ENCODE data around the gene AUTS2. TPM values are rescaled to one million over a fixed set of nuclear protein-coding genes. Genes with fewer than 3 reads are reported as not detected.

The AUTS2 gene
- total RNA-seq, 1 experiment from 2014 or later = 4.2 TPM

DNA sequence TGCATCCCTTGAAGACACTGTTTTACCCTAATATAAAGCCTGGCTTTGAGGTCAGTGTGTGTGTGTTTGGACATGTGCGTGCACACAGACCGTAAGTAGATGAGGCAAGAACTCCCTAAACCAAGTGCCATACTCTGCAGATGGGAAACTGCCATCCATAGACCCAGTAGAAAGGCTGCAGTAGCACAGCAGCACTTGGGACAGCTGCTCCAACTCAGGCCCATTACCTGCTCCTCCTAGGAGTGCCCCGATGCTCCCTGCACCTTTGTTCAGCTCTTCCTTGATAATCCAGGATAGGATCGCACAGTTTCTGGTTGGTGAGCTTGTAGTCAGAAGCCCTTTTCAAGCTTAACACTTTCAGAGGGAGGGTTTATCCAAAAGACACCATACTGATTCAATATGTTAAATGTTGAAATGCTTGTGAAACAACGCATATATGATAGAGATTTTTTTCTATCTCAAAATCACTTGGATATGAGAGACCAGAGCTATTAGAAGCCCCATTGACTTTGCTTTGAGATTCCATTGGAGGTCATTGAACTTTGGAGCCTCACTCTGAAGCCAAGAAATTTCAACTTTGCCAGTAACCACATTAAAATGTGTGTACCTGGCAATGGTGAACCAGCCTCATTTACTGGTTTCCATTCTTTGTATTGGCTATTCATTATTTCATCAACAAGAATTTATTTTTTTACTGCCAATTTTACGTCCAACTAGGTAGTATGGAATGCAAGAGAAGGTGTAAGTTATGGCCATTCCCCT lies 776.7 kb downstream of the AUTS2 start:
- DNase-seq (ENCODE audit: low spot score) = no peak

- no peak for DNase-seq (ENCODE audit: low spot score)
Measured at GRCh38 chr7:70376561-70377031, 778.3 kb downstream of the AUTS2 start.

DNA sequence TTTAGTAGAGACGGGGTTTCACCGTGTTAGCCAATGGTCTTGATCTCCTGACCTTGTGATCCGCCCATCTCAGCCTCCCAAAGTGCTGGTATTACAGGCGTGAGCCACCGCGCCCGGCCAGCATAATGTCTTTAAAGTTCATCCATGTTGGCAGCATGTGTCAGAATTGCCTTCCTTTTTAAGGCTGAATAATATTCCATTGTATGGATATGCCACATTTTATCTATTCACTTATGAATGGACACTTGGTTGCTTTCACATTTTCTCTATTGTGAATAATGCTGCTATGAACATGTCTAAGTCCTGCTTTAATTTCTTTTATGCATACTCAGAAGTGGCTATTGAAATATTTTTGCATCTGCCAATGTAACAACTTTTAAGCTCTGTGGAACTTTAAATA lies 779.7 kb downstream of the AUTS2 start:
- no peak for DNase-seq (ENCODE audit: low spot score)

GRCh38 chr7:70379210-70379609 lies 780.9 kb downstream of the AUTS2 start:
- DNase-seq (ENCODE audit: low spot score) = no peak

GRCh38 chr7:70380421-70381015 lies 782.2 kb downstream of the AUTS2 start:
- no peak for DNase-seq (ENCODE audit: low spot score)

- DNase-seq (ENCODE audit: low spot score) = no peak
Measured at GRCh38 chr7:70383066-70383782, 784.9 kb downstream of the AUTS2 start.

DNA sequence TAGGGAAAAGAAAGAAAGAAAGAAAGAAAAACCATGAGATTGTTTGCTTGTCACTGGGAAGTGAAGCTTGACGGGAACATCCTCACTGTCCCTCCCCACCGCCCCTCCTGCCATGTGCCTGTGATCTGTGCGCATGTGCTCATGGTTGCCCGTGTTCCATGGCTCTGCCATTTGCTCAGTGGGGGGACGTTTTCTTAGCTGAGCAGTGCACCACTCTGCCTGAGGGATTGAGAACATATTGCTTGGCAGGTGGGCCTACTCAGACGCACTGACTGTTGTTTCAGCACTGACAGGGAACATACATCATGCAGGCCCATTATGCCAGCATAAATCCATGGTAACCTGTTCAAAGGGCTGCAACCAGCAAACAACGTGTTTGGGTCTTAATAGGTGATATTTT lies 785.7 kb downstream of the AUTS2 start:
- DNase-seq (ENCODE audit: low spot score) = no peak

DNA sequence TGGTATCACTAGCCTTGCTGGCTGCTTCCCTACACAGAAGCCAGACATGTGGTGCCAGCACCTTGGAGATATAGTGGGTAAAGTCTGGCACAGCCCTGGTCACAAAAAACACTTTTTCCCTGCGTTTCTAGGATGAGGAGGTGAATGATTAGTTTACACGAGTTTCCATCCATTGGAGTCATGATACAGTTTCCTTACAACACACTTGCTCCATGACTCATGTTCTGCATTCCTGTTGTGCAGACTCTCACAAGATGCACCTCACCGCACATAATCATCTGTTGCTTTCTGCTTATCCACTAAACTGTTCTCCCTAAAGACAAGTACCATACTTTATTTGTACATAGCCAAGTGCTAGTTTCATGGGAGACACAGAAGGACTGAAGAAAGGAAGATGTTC lies 786.6 kb downstream of the AUTS2 start:
- DNase-seq (ENCODE audit: low spot score) = no peak

DNA sequence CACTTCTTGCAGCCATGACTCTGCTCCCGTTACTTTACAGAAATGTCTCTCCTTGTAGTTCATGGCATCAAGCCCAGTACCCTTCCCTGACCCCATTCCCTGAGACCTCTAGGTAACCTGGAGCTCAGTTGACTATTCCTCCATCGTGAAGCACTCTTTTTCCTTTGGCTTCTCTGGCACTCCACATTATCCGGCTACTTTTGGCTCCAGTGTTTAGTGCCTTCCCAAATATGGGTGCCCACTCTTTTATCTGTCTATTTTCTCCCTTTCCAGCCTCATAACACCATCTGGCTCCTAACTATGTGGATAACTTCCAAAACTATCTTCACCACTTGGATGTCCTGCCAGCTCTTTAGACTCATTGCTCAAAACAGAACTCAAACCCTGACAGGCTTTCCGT lies 788.9 kb downstream of the AUTS2 start:
- no peak for DNase-seq (ENCODE audit: low spot score)

DNA sequence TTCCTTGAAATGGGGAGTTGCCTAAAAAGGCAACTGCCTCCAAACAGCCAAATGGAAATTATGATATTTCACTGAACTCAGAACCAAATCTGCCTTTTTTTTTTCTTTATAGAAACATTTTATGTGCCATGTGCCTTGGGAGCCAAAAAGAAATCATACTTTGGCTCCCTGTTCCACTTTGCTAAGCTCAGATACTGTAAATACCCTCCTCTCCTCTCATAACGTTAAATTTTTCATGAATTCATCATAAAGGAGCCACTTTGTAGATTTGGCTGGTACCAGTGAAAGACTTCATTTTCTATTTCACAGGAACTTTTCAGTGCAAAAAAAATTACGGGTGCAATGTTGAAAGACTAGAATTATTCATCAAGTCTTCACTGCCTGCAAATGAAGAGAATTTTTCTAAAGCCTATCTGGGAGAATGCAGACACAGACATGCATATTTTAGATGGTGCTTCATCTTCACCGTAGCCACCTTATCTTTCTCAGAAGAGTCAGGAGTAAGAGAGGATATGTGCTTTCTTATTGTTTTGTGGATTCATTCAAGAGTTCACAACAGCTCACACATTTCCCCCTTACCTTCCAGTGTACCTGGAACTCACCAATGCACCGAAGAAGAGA lies 791.4 kb downstream of the AUTS2 start:
- no peak for DNase-seq (ENCODE audit: low spot score)

GRCh38 chr7:70390251-70390650 lies 792.0 kb downstream of the AUTS2 start:
- DNase-seq (ENCODE audit: low spot score) = no peak

DNA sequence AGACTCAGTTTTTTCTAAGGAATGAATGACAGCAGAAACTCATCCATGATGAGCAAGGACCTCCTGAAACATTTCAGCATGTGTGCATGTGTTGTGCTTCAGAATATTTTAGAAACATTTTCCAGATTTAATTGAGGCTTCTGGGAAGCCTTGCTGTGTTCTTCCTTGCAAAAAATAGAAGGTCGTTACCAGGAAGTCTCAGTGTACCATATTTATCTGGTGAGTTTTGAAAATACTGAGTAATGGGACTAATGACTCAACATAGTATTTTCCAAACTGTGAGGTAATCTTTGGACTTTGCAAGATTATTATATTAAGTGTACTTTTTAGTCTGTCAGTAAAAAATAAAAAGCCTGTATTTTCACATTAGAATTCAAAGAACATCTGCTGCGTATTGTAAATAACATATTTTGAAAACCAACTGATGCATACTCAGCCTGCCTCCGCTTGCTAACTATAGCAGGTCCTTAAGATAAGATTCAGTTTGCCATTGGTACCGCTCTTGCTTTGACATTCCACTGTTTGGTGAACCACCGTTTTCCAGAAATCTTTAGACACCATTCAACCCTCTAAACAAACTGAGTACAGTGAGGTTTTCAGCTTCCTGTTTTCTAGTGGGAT lies 794.1 kb downstream of the AUTS2 start:
- DNase-seq (ENCODE audit: low spot score) = no peak

DNA sequence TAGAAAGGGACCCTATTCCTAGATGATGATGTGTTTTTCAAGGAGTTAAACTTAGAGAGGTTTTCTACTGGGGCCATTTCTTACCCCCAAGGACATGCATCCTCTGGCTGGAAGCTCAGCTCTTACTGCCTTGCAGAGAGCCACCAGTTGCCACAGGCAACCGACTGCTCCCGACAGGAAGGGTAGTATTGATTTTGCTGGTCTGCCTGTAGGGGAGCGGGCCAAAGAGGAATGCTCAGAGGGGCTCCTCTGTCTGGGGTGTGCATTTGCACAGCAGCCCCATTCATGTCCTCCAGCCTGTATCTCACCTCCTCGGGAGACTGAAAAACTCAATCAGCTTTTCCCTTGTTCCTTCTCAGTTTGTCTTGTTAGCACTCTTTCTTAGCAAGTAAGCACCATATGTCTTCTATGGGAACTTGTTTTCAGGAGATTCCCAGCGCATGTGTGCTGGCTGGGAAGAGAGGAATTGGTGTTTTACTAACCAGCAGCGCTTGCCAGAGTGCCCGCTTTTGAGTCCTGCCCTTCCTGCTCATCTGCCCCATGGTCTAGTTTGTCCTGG lies 794.7 kb downstream of the AUTS2 start:
- no peak for DNase-seq (ENCODE audit: low spot score)

GRCh38 chr7:70393956-70394355 lies 795.7 kb downstream of the AUTS2 start:
- DNase-seq (ENCODE audit: low spot score) = no peak

DNA sequence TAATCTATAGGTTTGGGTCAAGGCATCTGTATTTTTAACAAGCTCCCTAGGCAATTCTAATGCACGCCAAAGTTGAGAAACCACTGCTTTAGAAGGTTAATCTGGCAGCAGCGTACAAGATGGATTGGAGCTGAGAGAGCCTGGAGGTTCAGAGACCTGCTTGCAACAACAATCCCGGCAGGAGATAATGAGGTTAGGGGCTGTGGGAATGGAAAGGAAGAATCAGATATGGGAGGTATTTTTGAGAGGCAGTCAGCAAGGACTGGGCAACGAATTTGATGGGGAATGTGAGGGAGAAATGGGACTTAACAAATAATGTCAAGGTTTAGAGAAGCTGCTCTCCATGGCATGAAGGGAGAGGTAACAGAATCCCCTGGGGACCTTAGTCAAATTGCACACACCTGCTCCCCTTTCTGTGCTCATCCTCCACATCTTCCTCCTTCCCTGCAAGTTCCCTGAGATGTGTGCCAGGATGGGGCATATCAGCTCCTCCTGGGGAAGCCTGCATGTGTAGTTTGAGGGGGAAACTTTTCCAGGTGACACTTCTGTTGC lies 802.6 kb downstream of the AUTS2 start:
- DNase-seq (ENCODE audit: low spot score) = no peak

DNA sequence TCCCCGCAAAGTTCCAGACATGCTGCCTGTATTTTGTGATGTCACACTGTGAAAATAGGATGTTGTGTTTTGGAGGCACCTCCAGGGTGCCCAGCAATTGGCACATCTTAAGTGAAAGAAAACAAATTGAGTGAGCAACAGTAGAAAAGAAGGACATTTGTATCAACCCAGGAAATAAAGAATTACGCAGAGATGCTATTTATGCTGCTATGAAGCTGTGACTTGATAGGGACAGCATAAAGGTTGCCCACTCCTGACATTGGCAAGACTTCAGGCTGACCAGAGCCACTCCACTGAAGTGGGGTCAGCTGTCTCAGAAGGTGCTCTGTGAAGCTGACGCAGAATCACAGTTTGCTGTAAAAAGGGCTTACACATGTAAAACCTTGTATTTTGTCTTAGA lies 803.8 kb downstream of the AUTS2 start:
- no peak for DNase-seq (ENCODE audit: low spot score)

- no peak for DNase-seq (ENCODE audit: low spot score)
Measured at GRCh38 chr7:70405241-70405640, 807.0 kb downstream of the AUTS2 start.

DNA sequence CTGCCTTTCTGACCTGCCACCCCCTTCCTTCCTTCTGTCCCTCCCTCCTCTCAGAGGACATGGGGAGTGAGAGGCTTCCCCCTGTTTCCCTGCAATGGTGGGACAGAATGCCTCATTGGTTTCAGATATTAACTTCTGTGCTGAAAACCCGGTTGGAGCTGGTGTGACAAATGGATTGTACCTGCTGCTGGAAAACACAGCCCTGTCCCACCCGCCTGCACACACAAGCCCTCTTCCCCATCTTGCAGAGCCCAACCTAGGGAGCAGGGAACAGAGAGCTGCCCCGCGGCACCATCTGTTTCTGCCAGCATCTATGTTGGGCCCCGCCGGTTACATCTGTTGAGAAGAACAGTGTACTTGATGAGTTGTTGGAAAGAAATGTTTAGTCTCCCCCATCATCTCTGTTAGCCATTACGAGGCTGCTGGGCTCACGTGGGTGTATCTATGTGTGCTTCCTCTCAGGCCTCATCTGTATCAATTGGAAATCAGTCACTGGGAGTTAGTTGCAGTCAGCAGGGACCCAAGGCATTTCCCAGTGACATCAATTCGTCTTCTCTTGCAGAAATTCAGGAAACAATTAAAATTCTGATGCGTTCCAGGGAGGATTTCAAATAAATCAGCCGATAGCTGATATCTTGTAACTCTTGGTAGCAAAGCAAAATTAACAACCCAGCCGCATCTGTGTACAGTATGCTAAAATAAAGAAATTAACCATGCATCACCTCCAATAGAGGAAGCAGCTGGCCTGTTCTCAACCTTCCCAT lies 808.1 kb downstream of the AUTS2 start:
- DNase-seq (ENCODE audit: low spot score) = no peak

DNA sequence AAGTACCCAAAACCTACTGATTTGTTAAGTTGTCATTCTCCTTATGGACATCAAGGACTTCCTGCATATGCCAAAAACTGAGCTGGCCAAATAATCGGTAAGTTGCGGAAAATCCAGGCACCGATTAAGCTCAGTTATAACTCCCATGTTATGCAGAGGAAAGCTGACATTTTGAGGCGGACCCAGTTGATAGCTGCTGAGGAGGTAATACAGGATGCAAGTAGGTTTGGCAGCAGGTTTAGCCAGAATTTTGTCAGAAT lies 808.6 kb downstream of the AUTS2 start:
- DNase-seq (ENCODE audit: low spot score) = no peak

GRCh38 chr7:70408477-70408876 lies 810.2 kb downstream of the AUTS2 start:
- no peak for DNase-seq (ENCODE audit: low spot score)

DNA sequence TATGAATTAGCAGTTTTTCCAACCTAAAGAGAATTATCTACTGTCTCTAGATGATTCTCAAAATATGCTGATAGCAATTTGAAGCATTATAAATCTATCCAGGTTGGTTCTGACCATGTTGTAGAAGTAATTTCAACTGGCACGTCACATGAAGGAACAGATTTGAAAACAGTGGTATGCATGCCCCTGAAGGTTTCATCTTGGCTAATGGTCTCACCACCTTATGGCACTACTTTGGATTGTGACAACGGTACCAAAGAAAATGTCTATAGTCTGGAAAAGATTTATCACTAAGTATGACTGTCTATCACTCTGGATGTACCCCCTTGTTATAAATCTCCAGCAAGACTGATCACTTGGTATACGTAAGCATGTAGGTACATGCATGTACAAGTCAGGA lies 810.6 kb downstream of the AUTS2 start:
- no peak for DNase-seq (ENCODE audit: low spot score)
